CD1c-positive myeloid dendritic cell (primary cell): ENCODE results near the gene PON1.

Experiments
- DNase-seq: peaks from one replicate; pipeline ENCODE4 v3.0.0-alpha.2; 2016; ENCODE audit errors: extremely low spot score

The PON1 gene

GRCh38 chr7:95317546-95317945 is 6.8 kb downstream of the PON1 start:
- no peak for DNase-seq

GRCh38 chr7:95316588-95316987 is 7.7 kb downstream of the PON1 start:
- no peak for DNase-seq

- no peak for DNase-seq
Measured at GRCh38 chr7:95312561-95312960, 11.8 kb downstream of the PON1 start.

GRCh38 chr7:95311389-95311788 is 12.9 kb downstream of the PON1 start:
- no peak for DNase-seq

- DNase-seq, result no peak
Measured at GRCh38 chr7:95309951-95310350, 14.4 kb downstream of the PON1 start.

GRCh38 chr7:95304990-95305389 is 19.3 kb downstream of the PON1 start:
- no peak for DNase-seq

- no peak for DNase-seq
Measured at GRCh38 chr7:95303013-95303905, 21.1 kb downstream of the PON1 start.

GRCh38 chr7:95298091-95298490 is 26.2 kb downstream of the PON1 start:
- DNase-seq, result no peak

GRCh38 chr7:95297041-95297440 is 27.3 kb downstream of the PON1 start:
- DNase-seq, result no peak

- DNase-seq, result no peak
Measured at GRCh38 chr7:95296456-95296855, 27.9 kb downstream of the PON1 start.

GRCh38 chr7:95295397-95295796 is 28.9 kb downstream of the PON1 start:
- DNase-seq, result no peak

GRCh38 chr7:95290166-95290830 is 34.0 kb downstream of the PON1 start:
- DNase-seq, result no peak

- DNase-seq, result no peak
Measured at GRCh38 chr7:95286096-95286495, 38.2 kb downstream of the PON1 start.

- no peak for DNase-seq
Measured at GRCh38 chr7:95279417-95279816, 44.9 kb downstream of the PON1 start.

GRCh38 chr7:95276114-95276513 is 48.2 kb downstream of the PON1 start:
- no peak for DNase-seq

- no peak for DNase-seq
Measured at GRCh38 chr7:95269640-95270039, 54.7 kb downstream of the PON1 start.

GRCh38 chr7:95267754-95268153 is 56.6 kb downstream of the PON1 start:
- no peak for DNase-seq

- DNase-seq, result no peak
Measured at GRCh38 chr7:95265634-95266033, 58.7 kb downstream of the PON1 start.

GRCh38 chr7:95264363-95264891 is 59.9 kb downstream of the PON1 start:
- DNase-seq, result no peak

GRCh38 chr7:95263785-95264362 is 60.5 kb downstream of the PON1 start:
- no peak for DNase-seq

GRCh38 chr7:95262875-95263274 is 61.5 kb downstream of the PON1 start:
- no peak for DNase-seq

GRCh38 chr7:95261895-95262415 is 62.4 kb downstream of the PON1 start:
- no peak for DNase-seq
